ENCODE measurements around the gene RNASEH2B. TPM values are rescaled to one million over a fixed set of nuclear protein-coding genes. Genes with fewer than 3 reads are reported as not detected.

Gene RNASEH2B
- total and polyA plus RNA-seq, 2 experiments from 2014 or later, result 21.1 to 27.5 TPM

- Histone ChIP-seq H3K27ac (no peak overlapping the region), H3K4me3 (no peak overlapping the region), H3K27me3 (no peaks in the 10 kb centered on the region), H3K9me3 (ENCODE audit: low read depth) (no peaks in the 10 kb centered on the region), H3K36me3 (no peaks in the 10 kb centered on the region), H3K4me1 (ENCODE audit: low read depth) (peaks cover 7% of the 10 kb centered on the region)
- peak; percentile 49 for TF ChIP-seq CTCF (IDR thresholded peaks at IDR 0.05; ENCODE audit: low read depth, low read length)
- peak; percentile 49 to 59 for DNase-seq (ENCODE audit: low read depth in 1 of 2, low spot score in 1 of 2)
Measured at GRCh38 chr13:50989476-50989875, 79.9 kb downstream of the RNASEH2B start.

- Histone ChIP-seq H3K9me3 (ENCODE audit: low read depth) (no peaks in the 10 kb centered on the region), H3K27ac (no peak overlapping the region), H3K36me3 (no peaks in the 10 kb centered on the region), H3K4me1 (ENCODE audit: low read depth) (peaks cover 7% of the 10 kb centered on the region), H3K4me3 (no peak overlapping the region), H3K27me3 (no peaks in the 10 kb centered on the region)
- no peak for DNase-seq (ENCODE audit: low read depth in 1 of 2, low spot score in 1 of 2)
- TF ChIP-seq CTCF (IDR thresholded peaks at IDR 0.05; ENCODE audit: low read depth, low read length), result no peak
Measured at GRCh38 chr13:50990065-50990817, 80.7 kb downstream of the RNASEH2B start.

- DNase-seq (ENCODE audit: low read depth in 1 of 2, low spot score in 1 of 2), result peak; percentile 50 to 81
- no peak overlapping the region for H3K4me3 ChIP-seq
Measured at GRCh38 chr13:50990818-50991506, 81.4 kb downstream of the RNASEH2B start.

GRCh38 chr13:50991579-50992521 lies 82.3 kb downstream of the RNASEH2B start:
- H3K27me3 ChIP-seq, result no peaks in the 10 kb centered on the region
- DNase-seq (ENCODE audit: low read depth in 1 of 2, low spot score in 1 of 2), result no peak
- no peak overlapping the region for H3K4me3 ChIP-seq
- H3K9me3 ChIP-seq (ENCODE audit: low read depth), result no peaks in the 10 kb centered on the region
- H3K27ac ChIP-seq, result no peak overlapping the region
- H3K4me1 ChIP-seq (ENCODE audit: low read depth), result peaks cover 7% of the 10 kb centered on the region
- no peaks in the 10 kb centered on the region for H3K36me3 ChIP-seq
- TF ChIP-seq CTCF (IDR thresholded peaks at IDR 0.05; ENCODE audit: low read depth, low read length), result no peak

More at GRCh38 chr13:50990818-50991506, 81.4 kb downstream of the RNASEH2B start:
- Histone ChIP-seq H3K4me1 (ENCODE audit: low read depth) (peaks cover 7% of the 10 kb centered on the region), H3K9me3 (ENCODE audit: low read depth) (no peaks in the 10 kb centered on the region), H3K27me3 (no peaks in the 10 kb centered on the region), H3K36me3 (no peaks in the 10 kb centered on the region), H3K27ac (no peak overlapping the region)
- no peak for TF ChIP-seq CTCF (IDR thresholded peaks at IDR 0.05; ENCODE audit: low read depth, low read length)

GRCh38 chr13:50993371-50993770 lies 83.8 kb downstream of the RNASEH2B start:
- DNase-seq (ENCODE audit: low read depth in 1 of 2, low spot score in 1 of 2), result no peak
- no peaks in the 10 kb centered on the region for H3K27me3 ChIP-seq
- TF ChIP-seq CTCF (IDR thresholded peaks at IDR 0.05; ENCODE audit: low read depth, low read length), result no peak

More at GRCh38 chr13:50993371-50993770, 83.8 kb downstream of the RNASEH2B start:
- H3K36me3 ChIP-seq, result no peaks in the 10 kb centered on the region
- peaks cover 7% of the 10 kb centered on the region for H3K4me1 ChIP-seq (ENCODE audit: low read depth)
- H3K4me3 ChIP-seq, result no peak overlapping the region
- H3K27ac ChIP-seq, result no peak overlapping the region
- H3K9me3 ChIP-seq (ENCODE audit: low read depth), result no peaks in the 10 kb centered on the region

Data from cardiac muscle cell (in vitro differentiated cells and primary cell).